Right lobe of liver (tissue), 4 donors: ENCODE data around the gene PAX2.

Experiments used
- POLR2A ChIP-seq: fragments of 450-650 bp; IDR thresholded peaks from one replicate; pipeline ENCODE4 v1.6.1; 2017; ENCODE audit warnings: antibody characterized with exemption, mild to moderate bottlenecking
- TF ChIP-seq, protein P1 (sequence below), 4 donors: fragments of 200-600 bp in 3 of 4; fragments of 450-650 bp in 1 of 4; IDR thresholded peaks; one replicate each; pipeline versions ENCODE4 v1.5.1 to v1.8.0; 2016 to 2022; ENCODE audit warnings: antibody characterized with exemption in 4 of 4, mild to moderate bottlenecking in 2 of 4
- donor health status: DM: no; HTN: no; CAD: no.
- donor health status: DM: no; HTN: no; CAD: no.
- donor health status: DM: no; HTN: yes; CAD: no.

DNA sequence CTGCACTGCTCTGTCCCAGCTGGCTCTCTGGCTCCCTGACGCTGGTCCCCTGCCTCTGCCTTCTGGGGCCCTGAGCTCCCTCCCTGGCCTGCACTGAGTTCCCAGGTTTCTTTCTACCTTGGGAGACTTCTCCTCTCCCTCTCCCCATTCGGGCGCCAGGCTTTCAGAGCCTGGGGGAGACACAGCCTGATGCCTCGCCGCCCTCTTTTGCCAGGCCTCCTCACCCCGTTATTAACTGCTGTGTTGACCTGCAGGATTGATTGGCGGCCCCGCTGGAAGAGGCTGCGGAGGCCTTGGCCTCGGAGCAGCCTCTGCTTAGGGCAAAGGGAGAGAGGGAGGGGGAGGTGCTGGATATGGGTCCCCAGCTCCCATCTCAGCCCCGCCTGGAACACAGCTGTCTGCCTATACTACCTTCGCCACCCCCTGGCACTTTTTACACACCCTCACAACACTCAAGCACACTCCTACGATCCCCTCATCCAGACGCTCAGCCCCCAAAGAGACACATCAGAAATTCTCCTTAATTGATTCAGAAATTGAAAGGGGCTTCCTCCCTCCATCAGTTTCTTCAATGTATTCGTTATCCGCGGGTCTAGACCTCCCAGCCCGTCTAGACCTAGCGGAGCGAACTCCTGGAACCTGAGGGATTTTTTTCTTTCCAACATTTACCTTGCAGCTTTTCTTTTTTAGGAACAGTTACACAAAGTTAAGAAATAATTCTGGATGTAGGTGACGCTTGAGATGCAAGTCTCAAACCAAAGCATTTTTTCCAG, 7.1 kb upstream of the PAX2 start:
- TF ChIP-seq, protein P1, sequence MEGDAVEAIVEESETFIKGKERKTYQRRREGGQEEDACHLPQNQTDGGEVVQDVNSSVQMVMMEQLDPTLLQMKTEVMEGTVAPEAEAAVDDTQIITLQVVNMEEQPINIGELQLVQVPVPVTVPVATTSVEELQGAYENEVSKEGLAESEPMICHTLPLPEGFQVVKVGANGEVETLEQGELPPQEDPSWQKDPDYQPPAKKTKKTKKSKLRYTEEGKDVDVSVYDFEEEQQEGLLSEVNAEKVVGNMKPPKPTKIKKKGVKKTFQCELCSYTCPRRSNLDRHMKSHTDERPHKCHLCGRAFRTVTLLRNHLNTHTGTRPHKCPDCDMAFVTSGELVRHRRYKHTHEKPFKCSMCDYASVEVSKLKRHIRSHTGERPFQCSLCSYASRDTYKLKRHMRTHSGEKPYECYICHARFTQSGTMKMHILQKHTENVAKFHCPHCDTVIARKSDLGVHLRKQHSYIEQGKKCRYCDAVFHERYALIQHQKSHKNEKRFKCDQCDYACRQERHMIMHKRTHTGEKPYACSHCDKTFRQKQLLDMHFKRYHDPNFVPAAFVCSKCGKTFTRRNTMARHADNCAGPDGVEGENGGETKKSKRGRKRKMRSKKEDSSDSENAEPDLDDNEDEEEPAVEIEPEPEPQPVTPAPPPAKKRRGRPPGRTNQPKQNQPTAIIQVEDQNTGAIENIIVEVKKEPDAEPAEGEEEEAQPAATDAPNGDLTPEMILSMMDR (IDR thresholded peaks at IDR 0.05), result no peak
- TF ChIP-seq POLR2A, result no peak
